H9 (cell line): ENCODE results near the gene SLBP. TPM values are rescaled to one million over a fixed set of nuclear protein-coding genes. Genes with fewer than 3 reads are reported as not detected.
A peak's percentile ranks its signal among the peaks of the same experiment; 100 is the strongest.

Source experiments
- DNase-seq: peaks from one replicate; pipeline ENCODE4 v3.0.0-alpha.2; 2017
- H2AFZ ChIP-seq: one replicate; pipeline ENCODE4 v1.6.1; 2013; ENCODE audit warnings: mild to moderate bottlenecking, low read length, control low read depth, moderate library complexity
- H2AK5ac ChIP-seq: 2 replicates; pipeline ENCODE4 v1.6.1; 2013; ENCODE audit warnings: low read length, control low read depth, mixed read lengths; ENCODE audit not compliant: insufficient read length
- H2BK120ac ChIP-seq: one replicate; pipeline ENCODE4 v1.6.1; 2013; ENCODE audit warnings: low read depth, mild to moderate bottlenecking, low read length, control low read depth, inconsistent platforms; ENCODE audit not compliant: poor library complexity, severe bottlenecking
- H2BK12ac ChIP-seq: 2 replicates; pipeline ENCODE4 v1.6.1; 2013; ENCODE audit warnings: low read length, control low read depth, mixed read lengths, low read depth; ENCODE audit not compliant: insufficient read length
- H2BK15ac ChIP-seq: 2 replicates; pipeline ENCODE4 v1.6.1; 2013; ENCODE audit warnings: low read depth, low read length, control low read depth
- H2BK20ac ChIP-seq: one replicate; pipeline ENCODE4 v1.6.1; 2013; ENCODE audit warnings: low read depth, mild to moderate bottlenecking, low read length, control low read depth, inconsistent platforms; ENCODE audit not compliant: poor library complexity, severe bottlenecking
- H2BK5ac ChIP-seq: 2 replicates; pipeline ENCODE4 v1.6.1; 2013; ENCODE audit warnings: low read length, control low read depth, mixed read lengths; ENCODE audit not compliant: insufficient read length
- H3K14ac ChIP-seq: 2 replicates; pipeline ENCODE4 v1.6.1; 2013; ENCODE audit warnings: low read length, control low read depth; ENCODE audit not compliant: insufficient read depth
- H3K18ac ChIP-seq: 2 replicates; pipeline ENCODE4 v1.6.1; 2013; ENCODE audit warnings: low read depth, mild to moderate bottlenecking, mixed read lengths, low read length, control low read depth; ENCODE audit not compliant: insufficient read length
- H3K23ac ChIP-seq: 2 replicates; pipeline ENCODE4 v1.6.1; 2013; ENCODE audit warnings: low read length, control low read depth, mixed read lengths, low read depth; ENCODE audit not compliant: insufficient read length
- H3K23me2 ChIP-seq: 2 replicates; pipeline ENCODE4 v1.6.1; 2013; ENCODE audit warnings: low read depth, mild to moderate bottlenecking, mixed read lengths, low read length, control low read depth; ENCODE audit not compliant: insufficient read length, poor library complexity, severe bottlenecking
- H3K27ac ChIP-seq: 2 replicates; pipeline ENCODE4 v1.5.1; 2013; ENCODE audit warnings: low read length, control low read depth, mixed read lengths, low read depth; ENCODE audit not compliant: insufficient read length
- H3K27me3 ChIP-seq: 2 replicates; pipeline ENCODE4 v1.6.1; 2013; ENCODE audit warnings: low read length, control low read depth, inconsistent platforms; ENCODE audit not compliant: insufficient read depth
- H3K4ac ChIP-seq: 2 replicates; pipeline ENCODE4 v1.6.1; 2013; ENCODE audit warnings: low read depth, mild to moderate bottlenecking, control low read depth, inconsistent platforms, low read length, moderate library complexity
- H3K4me1 ChIP-seq: 2 replicates; pipeline ENCODE4 v1.6.1; 2013; ENCODE audit warnings: low read length, control low read depth, inconsistent platforms; ENCODE audit not compliant: insufficient read depth
- H3K4me2 ChIP-seq: 2 replicates; pipeline ENCODE4 v1.6.1; 2013; ENCODE audit warnings: low read length, control low read depth, mixed read lengths; ENCODE audit not compliant: insufficient read length, insufficient read depth
- H3K56ac ChIP-seq: 2 replicates; pipeline ENCODE4 v1.6.1; 2013; ENCODE audit warnings: low read depth, mild to moderate bottlenecking, mixed read lengths, low read length, control low read depth; ENCODE audit not compliant: insufficient read length
- H3K79me1 ChIP-seq: 2 replicates; pipeline ENCODE4 v1.6.1; 2013; ENCODE audit warnings: low read depth, mild to moderate bottlenecking, moderate library complexity, low read length, control low read depth, inconsistent platforms; ENCODE audit not compliant: insufficient read depth, poor library complexity, severe bottlenecking
- H3K79me2 ChIP-seq: 2 replicates; pipeline ENCODE4 v1.6.1; 2013; ENCODE audit warnings: low read length, control low read depth, inconsistent platforms; ENCODE audit not compliant: insufficient read depth
- H3K9ac ChIP-seq: 2 replicates; pipeline ENCODE4 v1.6.1; 2013; ENCODE audit warnings: low read length, control low read depth, mixed read lengths; ENCODE audit not compliant: insufficient read length; ENCODE audit errors: extremely low read depth
- H3K9me3 ChIP-seq: one replicate; pipeline ENCODE4 v1.6.1; 2013; ENCODE audit warnings: low read depth, low read length, inconsistent platforms; ENCODE audit not compliant: control insufficient read depth
- H3T11ph ChIP-seq: one replicate; pipeline ENCODE4 v1.6.1; 2013; ENCODE audit warnings: mild to moderate bottlenecking, low read length, control low read depth, inconsistent platforms
- H4K20me1 ChIP-seq: one replicate; pipeline ENCODE4 v1.6.1; 2013; ENCODE audit not compliant: control insufficient read depth, insufficient read length, insufficient read depth
- H4K5ac ChIP-seq: 2 replicates; pipeline ENCODE4 v1.6.1; 2013; ENCODE audit warnings: low read depth, mild to moderate bottlenecking, mixed read lengths, low read length, control low read depth; ENCODE audit not compliant: insufficient read length
- H4K8ac ChIP-seq: replicated peaks from 2 replicates; pipeline ENCODE4 v1.6.1; 2013; ENCODE audit warnings: low read length, control low read depth, mixed read lengths, low read depth; ENCODE audit not compliant: insufficient read length
- H4K91ac ChIP-seq: 2 replicates; pipeline ENCODE4 v1.6.1; 2013; ENCODE audit warnings: low read depth, mild to moderate bottlenecking, moderate library complexity, mixed read lengths, low read length, control low read depth; ENCODE audit not compliant: insufficient read length
- H3K27ac Mint-ChIP-seq, 3 experiments: 2 replicates in 2 of 3; 3 replicates in 1 of 3; pipeline ENCODE4 v1.8.0; 2020 to 2021; ENCODE audit warnings: mixed read lengths in 3 of 3, mild to moderate bottlenecking in 1 of 3, moderate library complexity in 1 of 3
- H3K27me3 Mint-ChIP-seq: 2 replicates; pipeline ENCODE4 v1.8.0; 2021; ENCODE audit warnings: low read depth, mild to moderate bottlenecking, moderate library complexity, mixed read lengths
- H3K36me3 Mint-ChIP-seq, 3 experiments: 2 replicates in 2 of 3; 3 replicates in 1 of 3; pipeline ENCODE4 v1.8.0; 2020 to 2021; ENCODE audit warnings: low read depth in 3 of 3, mixed read lengths in 3 of 3; ENCODE audit not compliant: insufficient read depth in 1 of 3
- H3K4me1 Mint-ChIP-seq, 2 experiments: 2 replicates each; pipeline ENCODE4 v1.8.0; 2020; ENCODE audit warnings: mixed read lengths in 2 of 2
- H3K4me3 Mint-ChIP-seq, 2 experiments: 2 replicates in 1 of 2; 3 replicates in 1 of 2; pipeline ENCODE4 v1.8.0; 2020 to 2021; ENCODE audit warnings: mild to moderate bottlenecking in 2 of 2, mixed read lengths in 2 of 2, moderate library complexity in 1 of 2
- H3K9me3 Mint-ChIP-seq, 2 experiments: 2 replicates in 1 of 2; 3 replicates in 1 of 2; pipeline ENCODE4 v1.8.0; 2020; ENCODE audit warnings: mild to moderate bottlenecking in 2 of 2, mixed read lengths in 2 of 2, moderate library complexity in 1 of 2
- CTCF ChIP-seq: fragments of 200-600 bp; sonication (generic); conservative IDR thresholded peaks from 3 replicates; pipeline ENCODE4 v1.8.0; 2021; ENCODE audit warnings: antibody characterized with exemption, mild to moderate bottlenecking
- WGBS: extraction: QIAGEN DNeasy Blood & Tissue Kit; methylation state at CpG from one replicate; pipeline ENCODE4 v1.1.7; 2013; ENCODE audit warnings: missing lambda C conversion rate, low lambda C conversion rate, mixed read lengths; ENCODE audit not compliant: insufficient read length; ENCODE audit errors: extremely low coverage; 5-methylcytosine and 5-hydroxymethylcytosine counted together
- total RNA-seq: library from RNA; stranded (reverse); gene quantifications from 2 replicates; pipeline ENCODE4 v1.2.1, GENCODE V29; 2021

The SLBP gene
- total RNA-seq, 1 experiment from 2014 or later: 62.7 TPM

- Histone ChIP-seq H3K4ac (no peak overlapping the region), H3K79me2 (no peaks in the 10 kb centered on the region), H3K23ac (no peak overlapping the region), H4K8ac (no peak overlapping the region), H2AFZ (no peak overlapping the region), H3K4me2 (no peak overlapping the region), H3K27me3 (no peaks in the 10 kb centered on the region), H3K79me1 (no peaks in the 10 kb centered on the region), H2AK5ac (no peak overlapping the region), H3K14ac (peak overlapping the region; percentile 19; the same call in 1 of the 2 replicates), H3K9ac (no peak overlapping the region), H3T11ph (no peak overlapping the region), H4K5ac (no peak overlapping the region), H3K9me3 (no peaks in the 10 kb centered on the region), H3K23me2 (no peaks in the 10 kb centered on the region), H2BK15ac (no peak overlapping the region), H2BK5ac (no peak overlapping the region), H3K56ac (no peak overlapping the region), H3K4me1 (no peaks in the 10 kb centered on the region), H2BK120ac (no peak overlapping the region), H4K20me1 (no peaks in the 10 kb centered on the region), H2BK12ac (no peak overlapping the region), H3K27ac (no peak overlapping the region), H2BK20ac (no peak overlapping the region), H3K18ac (no peak overlapping the region), H4K91ac (no peak overlapping the region)
- Mint-ChIP-seq H3K4me3 (no peak overlapping the region), H3K4me1 (peaks cover 8 to 21% of the 10 kb centered on the region in 2 experiments), H3K9me3 (no peaks in the 10 kb centered on the region), H3K27ac (0 out of 7 replicates have a peak overlapping the region, but pooled peaks of 1 of the 3 experiments have one; percentile 77), H3K36me3 (no peaks in the 10 kb centered on the region), H3K27me3 (no peaks in the 10 kb centered on the region; the same call in 1 of the 2 replicates)
- no peak for DNase-seq
- no CpG with 5 or more reads among the region's 27 CpGs for WGBS
- TF ChIP-seq CTCF: no peak
These were observed 46.4 kb upstream of the SLBP start for GRCh38 chr4:1758306-1759121.
